BLaER1 treated with 17β-estradiol and CSF1 and Interleukin-3, amounts not matched to agents 10 nM and 100 nM (cell line): Measurements from ENCODE around the gene FAM120A.

Experiments
- H3K27ac ChIP-seq, 11 experiments: shearing (Covaris generic); formaldehyde crosslinking; 2 replicates each; pipeline ENCODE4 v1.8.1; 2022
- H3K27me3 ChIP-seq, 11 experiments: shearing (Covaris generic); formaldehyde crosslinking; 2 replicates each; pipeline ENCODE4 v1.8.1; 2022
- H3K36me3 ChIP-seq, 11 experiments: shearing (Covaris generic); formaldehyde crosslinking; 2 replicates each; pipeline ENCODE4 v1.8.1; 2022
- H3K4me1 ChIP-seq, 10 experiments: shearing (Covaris generic); formaldehyde crosslinking; 2 replicates each; pipeline ENCODE4 v1.8.1; 2022
- H3K4me2 ChIP-seq, 11 experiments: shearing (Covaris generic); formaldehyde crosslinking; 2 replicates each; pipeline ENCODE4 v1.8.1; 2022
- H3K4me3 ChIP-seq, 10 experiments: shearing (Covaris generic); formaldehyde crosslinking; 2 replicates each; pipeline ENCODE4 v1.8.1; 2022
- H3K9ac ChIP-seq, 11 experiments: shearing (Covaris generic); formaldehyde crosslinking; 2 replicates each; pipeline ENCODE4 v1.8.1; 2022
- H3K9me3 ChIP-seq, 11 experiments: shearing (Covaris generic); formaldehyde crosslinking; replicated peaks in 1 of 11; 2 replicates each; pipeline ENCODE4 v1.8.1; 2022
- H4K20me1 ChIP-seq, 11 experiments: shearing (Covaris generic); formaldehyde crosslinking; 2 replicates each; pipeline ENCODE4 v1.8.1; 2022
- Cebpa-rat ChIP-seq, 11 experiments: shearing (Covaris generic); IDR thresholded peaks; 2 replicates each; pipeline ENCODE4 v1.8.1; 2022

FAM120A gene

GRCh38 chr9:93450945-93451815 is at the start of gene FAM120A:
Gene FAM120A, plus strand, starts transcription at chr9:93451685. Its CDS starts 231 bp downstream, at chr9:93451916.
- H4K20me1 ChIP-seq, result peaks cover 0 to 59% (median 24%) of the 10 kb centered on the region in 11 experiments; a peak in 13 of 22 replicates
- peak within 1 kb of the TSS; percentile 86 to 100 (median 97) for H3K4me3 ChIP-seq
- H3K4me1 ChIP-seq, result peaks cover 26 to 43% (median 32%) of the 10 kb centered on the region in 10 experiments
- TF ChIP-seq Cebpa-rat (IDR thresholded peaks at IDR 0.05), result no peak
- H3K27ac ChIP-seq, result peak within 1 kb of the TSS; percentile 93 to 97 (median 94)
- no peaks in the 10 kb centered on the region for H3K9me3 ChIP-seq
- peak within 1 kb of the TSS; percentile 83 to 98 (median 95) for H3K4me2 ChIP-seq
- H3K9ac ChIP-seq, result peak within 1 kb of the TSS; percentile 92 to 98 (median 97)
- peaks cover 36 to 60% (median 44%) of the 10 kb centered on the region in 11 experiments for H3K36me3 ChIP-seq
- H3K27me3 ChIP-seq, result no peaks in the 10 kb centered on the region

GRCh38 chr9:93406371-93406770 is 45.1 kb upstream of the FAM120A start:
- Histone ChIP-seq H3K4me3 (no peak overlapping the region), H3K27me3 (no peaks in the 10 kb centered on the region), H3K4me1 (no peaks in the 10 kb centered on the region), H3K36me3 (no peaks in the 10 kb centered on the region), H3K9me3 (no peaks in the 10 kb centered on the region), H3K9ac (no peak overlapping the region), H4K20me1 (no peaks in the 10 kb centered on the region), H3K4me2 (no peak overlapping the region), H3K27ac (no peak overlapping the region)
- TF ChIP-seq Cebpa-rat (IDR thresholded peaks at IDR 0.05), result no peak

- Histone ChIP-seq H3K27me3 (no peaks in the 10 kb centered on the region), H3K4me1 (no peaks in the 10 kb centered on the region), H4K20me1 (no peaks in the 10 kb centered on the region), H3K4me3 (no peak overlapping the region), H3K9me3 (peaks cover 20 to 29% (median 25%) of the 10 kb centered on the region in 11 experiments), H3K9ac (no peak overlapping the region), H3K4me2 (no peak overlapping the region), H3K27ac (no peak overlapping the region), H3K36me3 (no peaks in the 10 kb centered on the region)
- peak in 5 of 11 experiments; percentile 21 to 48 (median 31); a peak in 3 of 22 replicates for TF ChIP-seq Cebpa-rat (IDR thresholded peaks at IDR 0.05)
Observed at GRCh38 chr9:93413530-93413929, 38.0 kb upstream of the FAM120A start.

- no peaks in the 10 kb centered on the region for H3K36me3 ChIP-seq
- no peak overlapping the region for H3K4me2 ChIP-seq
- H3K4me3 ChIP-seq, result no peak overlapping the region
- no peak for TF ChIP-seq Cebpa-rat (IDR thresholded peaks at IDR 0.05)
- peaks cover 37 to 46% (median 42%) of the 10 kb centered on the region in 11 experiments for H3K9me3 ChIP-seq
- no peaks in the 10 kb centered on the region for H4K20me1 ChIP-seq
- no peaks in the 10 kb centered on the region for H3K27me3 ChIP-seq
- no peak overlapping the region for H3K9ac ChIP-seq
- H3K27ac ChIP-seq, result no peak overlapping the region
- H3K4me1 ChIP-seq, result no peaks in the 10 kb centered on the region
Observed at GRCh38 chr9:93415176-93415690, 36.3 kb upstream of the FAM120A start.

GRCh38 chr9:93416530-93417235 is 34.8 kb upstream of the FAM120A start:
- Histone ChIP-seq H3K27ac (no peak overlapping the region), H3K36me3 (no peaks in the 10 kb centered on the region), H3K9ac (no peak overlapping the region), H3K4me2 (no peak overlapping the region), H3K9me3 (peaks cover 40 to 52% (median 45%) of the 10 kb centered on the region in 11 experiments), H3K27me3 (no peaks in the 10 kb centered on the region), H4K20me1 (no peaks in the 10 kb centered on the region), H3K4me3 (no peak overlapping the region), H3K4me1 (no peaks in the 10 kb centered on the region; a peak in 1 of 20 replicates)
- TF ChIP-seq Cebpa-rat (IDR thresholded peaks at IDR 0.05), result no peak

- no peak overlapping the region for H3K4me3 ChIP-seq
- no peak overlapping the region for H3K4me2 ChIP-seq
- no peaks in the 10 kb centered on the region for H3K36me3 ChIP-seq
- no peak overlapping the region for H3K9ac ChIP-seq
- H4K20me1 ChIP-seq, result no peaks in the 10 kb centered on the region
- TF ChIP-seq Cebpa-rat (IDR thresholded peaks at IDR 0.05), result no peak
- H3K27me3 ChIP-seq, result no peaks in the 10 kb centered on the region
- H3K4me1 ChIP-seq, result no peaks in the 10 kb centered on the region; a peak in 1 of 20 replicates
- H3K27ac ChIP-seq, result no peak overlapping the region
- H3K9me3 ChIP-seq, result peaks cover 40 to 52% (median 45%) of the 10 kb centered on the region in 11 experiments
Observed at GRCh38 chr9:93417538-93417937, 33.9 kb upstream of the FAM120A start.

GRCh38 chr9:93419023-93419422 is 32.5 kb upstream of the FAM120A start:
- Histone ChIP-seq H3K4me3 (no peak overlapping the region), H3K36me3 (no peaks in the 10 kb centered on the region), H3K4me1 (no peaks in the 10 kb centered on the region; a peak in 1 of 20 replicates), H3K9ac (no peak overlapping the region), H3K4me2 (no peak overlapping the region), H3K9me3 (peaks cover 38 to 52% (median 44%) of the 10 kb centered on the region in 11 experiments), H3K27ac (no peak overlapping the region), H4K20me1 (no peaks in the 10 kb centered on the region), H3K27me3 (no peaks in the 10 kb centered on the region)
- no peak for TF ChIP-seq Cebpa-rat (IDR thresholded peaks at IDR 0.05)

GRCh38 chr9:93422977-93423616 is 28.4 kb upstream of the FAM120A start:
- Histone ChIP-seq H3K27ac (no peak overlapping the region), H3K4me1 (no peaks in the 10 kb centered on the region; a peak in 1 of 20 replicates), H3K4me2 (no peak overlapping the region), H4K20me1 (no peaks in the 10 kb centered on the region), H3K36me3 (no peaks in the 10 kb centered on the region), H3K4me3 (no peak overlapping the region), H3K9ac (no peak overlapping the region), H3K27me3 (no peaks in the 10 kb centered on the region), H3K9me3 (peaks cover 25 to 48% (median 40%) of the 10 kb centered on the region in 11 experiments)
- TF ChIP-seq Cebpa-rat (IDR thresholded peaks at IDR 0.05), result no peak
